ENCODE data around the gene MATK.

MATK gene

GRCh38 chr19:3761382-3762129 lies 24.6 kb downstream of the MATK start, which contains the start of gene APBA3 (continued):
- TF ChIP-seq ZIC2 (tag by site-specific recombination; IDR thresholded peaks at IDR 0.05): peak; percentile 55
- peak; percentile 96 for TF ChIP-seq PRDM10 (tag by site-specific recombination; IDR thresholded peaks at IDR 0.05)
- peak; percentile 68; the same call in 1 of the 2 replicates for TF ChIP-seq ZNF24 (tag by site-specific recombination; IDR thresholded peaks at IDR 0.05)
- peak; percentile 87 for TF ChIP-seq ZBTB8A (tag by site-specific recombination; IDR thresholded peaks at IDR 0.05)
- TF ChIP-seq ZNF600 (tag by site-specific recombination; IDR thresholded peaks at IDR 0.05): peak; percentile 63
- 0 out of 2 replicates have a peak, but pooled peaks have one; percentile 68 for TF ChIP-seq ZSCAN18 (tag by site-specific recombination; IDR thresholded peaks at IDR 0.05)
- TF ChIP-seq ZNF473 (tag by site-specific recombination; IDR thresholded peaks at IDR 0.05): no peak
- TF ChIP-seq ZNF292 (tag by site-specific recombination; IDR thresholded peaks at IDR 0.05; ENCODE audit: borderline replicate concordance, low read depth): no peak
- TF ChIP-seq KLF8 (tag by site-specific recombination; IDR thresholded peaks at IDR 0.05): peak; percentile 58
- TF ChIP-seq ZBTB48 (tag by site-specific recombination; IDR thresholded peaks at IDR 0.05): peak; percentile 59; the same call in 1 of the 2 replicates
- TF ChIP-seq ZNF571 (tag by site-specific recombination; IDR thresholded peaks at IDR 0.05): no peak
- peak; percentile 32; the same call in 1 of the 2 replicates for TF ChIP-seq KLF10 (tag by site-specific recombination; IDR thresholded peaks at IDR 0.05)
- TF ChIP-seq GFI1B (tag by site-specific recombination; IDR thresholded peaks at IDR 0.05): no peak
- TF ChIP-seq ZNF354C (tag by site-specific recombination; IDR thresholded peaks at IDR 0.05; ENCODE audit: borderline replicate concordance, low read depth): no peak
- TF ChIP-seq ZNF530 (tag by site-specific recombination; IDR thresholded peaks at IDR 0.05; ENCODE audit: low read depth): no peak
- TF ChIP-seq SCRT1 (tag by site-specific recombination; IDR thresholded peaks at IDR 0.05; ENCODE audit: borderline replicate concordance): peak; percentile 20; the same call in 1 of the 2 replicates
- TF ChIP-seq HOXA7 (CRISPR knock-in tag; IDR thresholded peaks at IDR 0.05; ENCODE audit: borderline replicate concordance): no peak
- peak; percentile 33; the same call in 1 of the 2 replicates for TF ChIP-seq MZF1 (tag by site-specific recombination; IDR thresholded peaks at IDR 0.05; ENCODE audit: borderline replicate concordance)
- TF ChIP-seq OVOL3 (tag by site-specific recombination; IDR thresholded peaks at IDR 0.05): no peak
- TF ChIP-seq ZNF610 (tag by site-specific recombination; IDR thresholded peaks at IDR 0.05; ENCODE audit: borderline replicate concordance): peak; percentile 40
- peak; percentile 44; the same call in 1 of the 2 replicates for TF ChIP-seq ZNF394 (tag by site-specific recombination; IDR thresholded peaks at IDR 0.05; ENCODE audit: borderline replicate concordance)
- TF ChIP-seq ZNF843 (tag by site-specific recombination; IDR thresholded peaks at IDR 0.05): peak; percentile 53
- no peak for TF ChIP-seq ZNF211 (tag by site-specific recombination; IDR thresholded peaks at IDR 0.05; ENCODE audit: low read depth)
- TF ChIP-seq MEIS1 (CRISPR knock-in tag; IDR thresholded peaks at IDR 0.05; ENCODE audit: borderline replicate concordance): no peak
- TF ChIP-seq SCRT2 (tag by site-specific recombination; IDR thresholded peaks at IDR 0.05): peak; percentile 56; the same call in 1 of the 2 replicates
- peak; percentile 65 for TF ChIP-seq GLIS1 (tag by site-specific recombination; IDR thresholded peaks at IDR 0.05)
- TF ChIP-seq ZNF585B (tag by site-specific recombination; IDR thresholded peaks at IDR 0.05): no peak
- peak; percentile 87 for TF ChIP-seq ZNF639 (tag by site-specific recombination; IDR thresholded peaks at IDR 0.05)
- peak; percentile 59; the same call in 1 of the 2 replicates for TF ChIP-seq ZFHX2 (tag by site-specific recombination; conservative IDR thresholded peaks at IDR 0.05)
- no peak; the same call in 1 of the 2 replicates for TF ChIP-seq GLI2 (tag by site-specific recombination; IDR thresholded peaks at IDR 0.05; ENCODE audit: borderline replicate concordance, low read depth)
- TF ChIP-seq ZNF26 (tag by site-specific recombination; IDR thresholded peaks at IDR 0.05): no peak
- peak; percentile 77 for TF ChIP-seq ZNF501 (tag by site-specific recombination; IDR thresholded peaks at IDR 0.05)
- 0 out of 2 replicates have a peak, but pooled peaks have one; percentile 3 for TF ChIP-seq ZNF654 (tag by site-specific recombination; IDR thresholded peaks at IDR 0.05; ENCODE audit: low read depth)

All from HEK293 (cell line).